ENCODE results near the gene VWF. TPM values are rescaled to one million over a fixed set of nuclear protein-coding genes. Genes with fewer than 3 reads are reported as not detected.

The VWF gene
- total RNA-seq, 1 donor from 2014 or later = not detected

DNA sequence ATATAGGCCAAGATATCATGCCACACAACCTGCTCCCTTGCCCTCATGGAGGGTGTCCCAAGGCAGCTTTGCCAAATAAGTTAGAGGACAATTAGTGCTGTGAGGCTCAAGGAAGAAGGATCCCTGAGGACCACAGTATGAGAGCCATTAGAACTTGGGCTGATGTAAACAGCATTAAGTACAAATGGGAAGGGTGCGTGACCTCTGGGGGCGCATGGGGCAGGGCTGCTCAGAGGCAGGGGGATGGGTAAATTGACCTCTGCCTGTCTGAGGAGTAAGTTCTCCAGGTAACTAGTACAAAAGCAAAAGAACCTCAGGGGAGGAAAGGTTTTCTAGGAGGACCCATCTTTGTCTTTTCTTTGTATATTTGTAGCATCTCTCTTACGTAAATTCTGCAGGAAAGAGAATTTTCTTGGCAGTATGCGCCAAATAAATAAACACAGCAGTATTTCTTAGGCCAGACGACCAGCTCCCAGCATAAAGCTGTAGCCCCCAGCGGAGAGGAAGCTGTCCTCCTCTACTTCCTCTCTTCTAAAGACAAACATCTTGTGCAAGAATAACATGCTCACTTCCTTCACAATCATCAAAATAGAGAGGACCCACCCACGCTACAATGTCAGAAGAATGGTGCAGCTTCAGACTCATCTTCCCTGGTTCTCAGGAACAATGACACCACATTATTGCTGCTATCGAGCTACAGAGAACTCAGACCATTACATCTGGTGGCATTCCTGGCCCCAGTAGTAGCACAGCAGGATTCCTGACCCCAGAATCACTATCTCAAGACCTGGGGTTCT is 16.4 kb upstream of the VWF start:
- H3K9me3 Mint-ChIP-seq = peaks cover 4% of the 10 kb centered on the region
- intact Hi-C loops (cut with micrococcal nuclease) = loop anchor here (1.0 to 2.0 kb wide), 2 partner anchors 26 to 72 kb away; no protein-coding TSS in a partner anchor
- peak overlapping the region; percentile 93 for H3K27ac Mint-ChIP-seq
- H3K36me3 Mint-ChIP-seq (ENCODE audit: low read depth) = peaks cover 6% of the 10 kb centered on the region
- no peak for DNase-seq (ENCODE audit: low spot score)
- H3K4me1 Mint-ChIP-seq (ENCODE audit: low read depth) = peaks cover 38% of the 10 kb centered on the region
- no peaks in the 10 kb centered on the region for H3K27me3 Mint-ChIP-seq (ENCODE audit: insufficient read depth)
- H3K4me3 Mint-ChIP-seq = peak overlapping the region; percentile 48

GRCh38 chr12:6135071-6135470 is 10.6 kb upstream of the VWF start:
- Mint-ChIP-seq H3K36me3 (ENCODE audit: low read depth) (peaks cover 2% of the 10 kb centered on the region), H3K27me3 (ENCODE audit: insufficient read depth) (no peaks in the 10 kb centered on the region)

DNA sequence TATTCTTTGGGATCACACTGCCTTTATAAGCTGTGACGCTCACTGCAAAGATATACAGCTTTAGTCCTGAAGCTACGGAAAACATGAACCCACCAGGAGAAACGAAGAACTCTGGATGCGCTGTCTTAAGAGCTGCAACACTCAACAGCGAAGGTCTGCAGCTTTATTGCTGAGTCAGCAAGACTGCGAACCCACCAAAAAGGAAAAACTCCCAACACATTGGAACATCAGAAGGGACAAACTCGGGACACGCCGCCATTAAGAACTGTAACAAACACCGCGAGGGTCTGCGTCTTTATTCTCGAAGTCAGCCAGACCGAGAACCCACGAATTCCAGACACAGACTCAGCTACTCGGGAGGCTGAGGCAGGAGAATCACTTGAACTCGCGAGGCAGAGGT is 9.2 kb upstream of the VWF start:
- Mint-ChIP-seq H3K9me3 (no peaks in the 10 kb centered on the region), H3K36me3 (ENCODE audit: low read depth) (no peaks in the 10 kb centered on the region), H3K27me3 (ENCODE audit: insufficient read depth) (no peaks in the 10 kb centered on the region), H3K4me3 (no peak overlapping the region), H3K4me1 (ENCODE audit: low read depth) (peaks cover 3% of the 10 kb centered on the region), H3K27ac (no peak overlapping the region)
- intact Hi-C loops (cut with micrococcal nuclease) = no loop called here
- no peak for DNase-seq (ENCODE audit: low spot score)

More at GRCh38 chr12:6135071-6135470, 10.6 kb upstream of the VWF start:
- DNase-seq (ENCODE audit: low spot score) = no peak
- Mint-ChIP-seq H3K4me1 (ENCODE audit: low read depth) (peaks cover 11% of the 10 kb centered on the region), H3K27ac (no peak overlapping the region), H3K4me3 (no peak overlapping the region), H3K9me3 (peaks cover 4% of the 10 kb centered on the region)
- intact Hi-C loops (cut with micrococcal nuclease) = no loop called here

- no peak overlapping the region for H3K27ac Mint-ChIP-seq
- intact Hi-C loops (cut with micrococcal nuclease) = no loop called here
- H3K4me1 Mint-ChIP-seq (ENCODE audit: low read depth) = no peaks in the 10 kb centered on the region
- H3K9me3 Mint-ChIP-seq = no peaks in the 10 kb centered on the region
- H3K27me3 Mint-ChIP-seq (ENCODE audit: insufficient read depth) = peaks cover 6% of the 10 kb centered on the region
- no peak for DNase-seq (ENCODE audit: low spot score)
- no peaks in the 10 kb centered on the region for H3K36me3 Mint-ChIP-seq (ENCODE audit: low read depth)
- H3K4me3 Mint-ChIP-seq = no peak overlapping the region
These were observed 8.0 kb upstream of the VWF start for GRCh38 chr12:6132496-6132895.

DNA sequence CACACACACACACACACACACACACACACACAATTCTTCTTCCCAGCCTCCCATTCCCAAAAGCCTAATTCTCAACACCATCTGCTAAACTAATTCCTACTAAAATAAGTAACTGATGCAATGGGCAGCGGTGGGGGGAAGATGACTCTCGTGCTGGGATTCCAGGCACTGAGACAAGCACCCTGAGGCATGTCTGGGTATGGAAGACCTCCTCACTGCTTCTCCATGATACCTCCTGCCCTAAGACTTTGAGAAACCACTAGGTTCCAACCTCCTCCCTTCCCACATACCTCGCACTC is 789 bp upstream of the VWF start:
- H3K4me1 Mint-ChIP-seq (ENCODE audit: low read depth) = no peaks in the 10 kb centered on the region
- intact Hi-C loops (cut with micrococcal nuclease) = no loop called here

DNA sequence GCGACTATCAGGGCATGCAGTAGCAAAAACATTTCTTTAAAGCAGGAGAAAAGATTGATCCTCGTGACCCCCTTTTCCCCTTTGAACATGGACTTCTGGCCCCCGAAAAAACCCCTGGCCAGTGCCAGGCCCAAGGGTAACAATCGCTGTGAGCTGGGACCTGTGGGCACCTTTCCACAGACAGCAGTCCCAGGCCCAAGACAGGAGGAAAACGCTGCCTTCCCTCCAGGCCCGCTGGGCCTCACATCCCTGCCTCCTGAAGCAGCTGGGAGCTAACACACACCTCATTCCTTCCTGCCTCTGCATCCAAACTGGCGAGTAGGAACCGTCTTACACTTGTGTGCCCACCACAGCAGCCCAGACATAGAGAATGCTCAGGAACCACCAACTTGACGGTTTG is 1.2 kb downstream of the VWF start:
- Mint-ChIP-seq H3K4me3 (no peak overlapping the region), H3K4me1 (ENCODE audit: low read depth) (no peaks in the 10 kb centered on the region), H3K36me3 (ENCODE audit: low read depth) (no peaks in the 10 kb centered on the region), H3K9me3 (no peaks in the 10 kb centered on the region), H3K27ac (no peak overlapping the region), H3K27me3 (ENCODE audit: insufficient read depth) (peaks cover 8% of the 10 kb centered on the region)
- intact Hi-C loops (cut with micrococcal nuclease) = no loop called here
- DNase-seq (ENCODE audit: low spot score) = no peak

More for the DNA sequence above, 789 bp upstream of the VWF start:
- no peaks in the 10 kb centered on the region for H3K36me3 Mint-ChIP-seq (ENCODE audit: low read depth)
- no peak overlapping the region for H3K27ac Mint-ChIP-seq
- peaks cover 9% of the 10 kb centered on the region for H3K27me3 Mint-ChIP-seq (ENCODE audit: insufficient read depth)
- no peak overlapping the region for H3K4me3 Mint-ChIP-seq
- H3K9me3 Mint-ChIP-seq = no peaks in the 10 kb centered on the region
- no peak for DNase-seq (ENCODE audit: low spot score)

GRCh38 chr12:6122201-6122600 is 2.3 kb downstream of the VWF start:
- DNase-seq (ENCODE audit: low spot score) = no peak
- no peak overlapping the region for H3K4me3 Mint-ChIP-seq
- H3K4me1 Mint-ChIP-seq (ENCODE audit: low read depth) = no peaks in the 10 kb centered on the region
- H3K27ac Mint-ChIP-seq = no peak overlapping the region
- H3K27me3 Mint-ChIP-seq (ENCODE audit: insufficient read depth) = peaks cover 4% of the 10 kb centered on the region
- H3K36me3 Mint-ChIP-seq (ENCODE audit: low read depth) = no peaks in the 10 kb centered on the region
- H3K9me3 Mint-ChIP-seq = no peaks in the 10 kb centered on the region
- intact Hi-C loops (cut with micrococcal nuclease) = no loop called here

- Mint-ChIP-seq H3K27ac (no peak overlapping the region), H3K4me1 (ENCODE audit: low read depth) (no peaks in the 10 kb centered on the region), H3K36me3 (ENCODE audit: low read depth) (no peaks in the 10 kb centered on the region), H3K27me3 (ENCODE audit: insufficient read depth) (peaks cover 2% of the 10 kb centered on the region), H3K9me3 (no peaks in the 10 kb centered on the region), H3K4me3 (no peak overlapping the region)
- no peak for DNase-seq (ENCODE audit: low spot score)
- intact Hi-C loops (cut with micrococcal nuclease) = no loop called here
These were observed 3.5 kb downstream of the VWF start for GRCh38 chr12:6120796-6121473.

DNA sequence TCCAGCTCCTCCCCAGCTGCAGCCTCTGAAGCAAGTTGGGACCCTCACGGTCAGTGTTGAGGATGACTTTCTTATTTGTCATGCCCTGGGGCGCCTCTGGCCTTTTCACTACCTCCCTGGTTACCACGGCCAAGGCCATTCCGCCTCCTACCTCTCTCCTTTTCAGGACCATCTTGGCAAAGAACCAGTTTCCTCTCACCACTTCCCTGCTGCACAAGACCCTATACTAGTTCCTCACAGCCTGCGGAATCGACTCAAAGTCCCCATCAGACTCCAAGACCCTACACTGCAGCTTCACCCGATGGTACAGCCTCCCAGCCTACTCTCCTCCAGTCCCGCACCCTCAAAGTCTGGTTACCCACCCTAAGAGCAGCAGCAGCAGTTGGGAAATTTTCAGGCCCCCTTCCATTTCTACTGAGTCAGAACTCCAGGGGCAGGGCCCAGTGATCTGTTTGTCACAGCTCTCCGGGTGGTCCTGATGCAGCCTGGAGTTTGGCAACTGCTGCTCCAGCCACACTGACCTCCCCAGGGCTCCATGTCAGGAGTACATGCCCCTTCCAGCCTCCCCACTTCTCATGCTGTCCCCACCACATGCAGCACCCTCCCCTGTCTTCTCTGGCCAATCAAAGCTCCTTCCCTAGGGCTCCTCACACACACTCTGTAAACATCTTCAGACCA is 5.4 kb downstream of the VWF start:
- intact Hi-C loops (cut with micrococcal nuclease) = no loop called here
- Mint-ChIP-seq H3K27me3 (ENCODE audit: insufficient read depth) (no peaks in the 10 kb centered on the region), H3K27ac (no peak overlapping the region), H3K9me3 (no peaks in the 10 kb centered on the region), H3K4me3 (no peak overlapping the region), H3K4me1 (ENCODE audit: low read depth) (peaks cover 3% of the 10 kb centered on the region), H3K36me3 (ENCODE audit: low read depth) (no peaks in the 10 kb centered on the region)
- DNase-seq (ENCODE audit: low spot score) = no peak

- Mint-ChIP-seq H3K9me3 (no peaks in the 10 kb centered on the region), H3K27ac (no peak overlapping the region), H3K4me1 (ENCODE audit: low read depth) (peaks cover 3% of the 10 kb centered on the region), H3K4me3 (no peak overlapping the region), H3K27me3 (ENCODE audit: insufficient read depth) (no peaks in the 10 kb centered on the region), H3K36me3 (ENCODE audit: low read depth) (no peaks in the 10 kb centered on the region)
- intact Hi-C loops (cut with micrococcal nuclease) = no loop called here
- DNase-seq (ENCODE audit: low spot score) = no peak
These were observed 7.9 kb downstream of the VWF start for GRCh38 chr12:6116471-6117021.

GRCh38 chr12:6115389-6115788 is 9.1 kb downstream of the VWF start:
- no peak for DNase-seq (ENCODE audit: low spot score)
- Mint-ChIP-seq H3K36me3 (ENCODE audit: low read depth) (no peaks in the 10 kb centered on the region), H3K27ac (no peak overlapping the region), H3K4me1 (ENCODE audit: low read depth) (peaks cover 3% of the 10 kb centered on the region), H3K4me3 (no peak overlapping the region), H3K27me3 (ENCODE audit: insufficient read depth) (no peaks in the 10 kb centered on the region), H3K9me3 (no peaks in the 10 kb centered on the region)
- intact Hi-C loops (cut with micrococcal nuclease) = no loop called here

- Mint-ChIP-seq H3K9me3 (no peaks in the 10 kb centered on the region), H3K27ac (no peak overlapping the region), H3K4me1 (ENCODE audit: low read depth) (peaks cover 3% of the 10 kb centered on the region), H3K27me3 (ENCODE audit: insufficient read depth) (no peaks in the 10 kb centered on the region), H3K36me3 (ENCODE audit: low read depth) (no peaks in the 10 kb centered on the region), H3K4me3 (no peak overlapping the region)
- intact Hi-C loops (cut with micrococcal nuclease) = no loop called here
- DNase-seq (ENCODE audit: low spot score) = no peak
These were observed 10.0 kb downstream of the VWF start for GRCh38 chr12:6114476-6114870.

All from activated T-helper 1 cell treated with anti-CD3 and anti-CD28 coated beads, Interleukin-12 subunit alpha, Interleukin-12 subunit beta, Interleukin-2, Interleukin-4 antibody, amounts not matched to agents 30 ng/mL and 10 ng/mL and 1 ng/mL, durations not matched to agents 14 hours and 24 hours and 36 hours (primary cell).